ENCODE results near the gene NR2E3. TPM values are rescaled to one million over a fixed set of nuclear protein-coding genes. Genes with fewer than 3 reads are reported as not detected.

The NR2E3 gene
- total and polyA plus RNA-seq, 2 of the 13 experiments (the other 11 are each of a cell fraction or from before 2014, with no cell fraction given), result not detected

DNA sequence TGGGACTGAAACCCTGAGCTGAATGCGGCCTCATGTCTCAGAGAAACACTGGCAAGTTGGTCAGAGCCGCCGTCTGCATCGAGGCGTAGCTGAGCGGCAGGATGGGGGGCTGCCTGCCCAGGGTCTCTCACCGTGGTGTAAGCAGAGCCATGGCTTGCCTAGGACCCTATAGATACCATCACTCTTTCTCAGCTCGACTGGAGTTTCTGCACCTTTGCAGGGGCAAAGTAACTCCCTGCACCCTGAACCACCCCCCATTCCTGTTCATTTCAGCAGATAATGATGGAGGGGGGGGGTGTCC is 28.4 kb upstream of the NR2E3 start:
- no peaks in the 10 kb centered on the region for H3K9me3 ChIP-seq (ENCODE audit: low read length)
- H3K27ac ChIP-seq (ENCODE audit: extremely low read length, insufficient read depth, low read length), result no peak overlapping the region
- H3K36me3 ChIP-seq (replicated peaks in 1 of 2; ENCODE audit: control insufficient read depth in 1 of 2, insufficient read depth in 2 of 2, low read length in 2 of 2), result no peaks in the 10 kb centered on the region
- H4K20me1 ChIP-seq (ENCODE audit: insufficient read depth, low read length), result no peaks in the 10 kb centered on the region
- ChIA-PET CTCF (ENCODE audit: low intra/inter-chr PET ratio, low total read pairs) (no interaction called here), POLR2A (no interaction called here)
- TF ChIP-seq SOX13 (IDR thresholded peaks at IDR 0.05) (no peak), SOX13 (CRISPR knock-in tag; conservative IDR thresholded peaks at IDR 0.05 in 1 of 2, IDR thresholded peaks at IDR 0.05 in 1 of 2) (no peak), BRCA1 (CRISPR knock-in tag; IDR thresholded peaks at IDR 0.05) (no peak)
- no peak overlapping the region for H3K9ac ChIP-seq (ENCODE audit: insufficient read depth, low read depth, low read length)
- DNase-seq (ENCODE audit: low spot score) (no peak), FAIRE-seq (no peak), ATAC-seq (no peak)
- H3K4me1 ChIP-seq (ENCODE audit: insufficient read depth, low read length), result no peaks in the 10 kb centered on the region
- 30% methylated on average over 2 of the region's 8 CpGs for WGBS (ENCODE audit: low lambda C conversion rate)
- no peak overlapping the region for H3K4me2 ChIP-seq (ENCODE audit: low read depth, low read length)
- no peak overlapping the region for H3K4me3 ChIP-seq (replicated peaks in 1 of 3; ENCODE audit: insufficient read depth in 1 of 3, low read depth in 2 of 3, low read length in 3 of 3)
- H3K27me3 ChIP-seq (ENCODE audit: control insufficient read depth in 1 of 2, insufficient read depth in 2 of 2, low read length in 2 of 2), result peaks cover 5 to 23% of the 10 kb centered on the region in 2 experiments; a peak in 3 of 5 replicates
- BruUV-seq (replicated peaks), result no TSS peak
- intact Hi-C loops (cut with micrococcal nuclease; ENCODE audit: unreplicated experiment), result no loop called here
- in situ Hi-C loops (cut with HindIII; ENCODE audit: extremely low pct_ligation_motif_present, low pct_unique_long_range_greater_than_20kb), result no loop called here
- H3K79me2 ChIP-seq (ENCODE audit: insufficient read depth, low read length), result no peaks in the 10 kb centered on the region
- no peak overlapping the region for H2AFZ ChIP-seq (ENCODE audit: low read length)

DNA sequence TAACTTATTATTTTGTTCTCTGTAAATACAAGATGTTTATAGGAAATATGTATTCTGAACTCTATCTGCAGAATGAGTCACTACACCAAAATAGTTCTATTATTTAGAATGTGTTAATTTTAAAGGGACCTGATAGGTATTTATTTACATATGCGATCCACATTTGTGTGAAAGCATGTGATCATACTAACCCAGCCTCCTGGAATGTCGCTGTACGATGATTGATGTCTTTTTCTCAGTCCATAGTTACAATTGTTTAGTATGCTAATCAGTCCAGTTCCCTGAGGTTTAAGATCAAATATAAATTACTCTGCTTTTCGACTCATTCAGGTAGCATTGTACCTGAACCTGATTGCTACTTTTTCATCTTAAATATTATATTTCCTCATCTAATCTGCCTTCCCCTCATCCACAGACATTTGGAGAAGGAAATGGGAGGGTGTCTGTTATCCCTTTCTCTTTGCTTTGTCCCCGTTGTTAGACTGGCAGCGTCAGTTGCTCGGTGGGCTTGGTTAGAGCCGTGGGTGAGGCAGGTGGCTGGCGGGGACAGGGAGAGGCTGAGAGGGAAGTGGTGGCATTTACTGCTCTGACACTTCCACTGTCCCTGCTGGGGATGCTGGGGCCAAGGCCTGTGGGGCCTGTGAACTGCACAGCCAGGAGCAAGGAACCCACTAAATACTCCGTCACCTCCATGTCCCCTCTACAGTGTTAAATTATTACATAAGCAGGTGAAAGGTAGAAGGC is 27.8 kb upstream of the NR2E3 start:
- Histone ChIP-seq H3K9ac (ENCODE audit: insufficient read depth, low read depth, low read length) (no peak overlapping the region), H3K27ac (ENCODE audit: extremely low read length, insufficient read depth, low read length) (no peak overlapping the region), H3K79me2 (ENCODE audit: insufficient read depth, low read length) (no peaks in the 10 kb centered on the region), H3K36me3 (replicated peaks in 1 of 2; ENCODE audit: control insufficient read depth in 1 of 2, insufficient read depth in 2 of 2, low read length in 2 of 2) (no peaks in the 10 kb centered on the region), H3K9me3 (ENCODE audit: low read length) (no peaks in the 10 kb centered on the region), H3K4me3 (replicated peaks in 1 of 3; ENCODE audit: insufficient read depth in 1 of 3, low read depth in 2 of 3, low read length in 3 of 3) (no peak overlapping the region), H2AFZ (ENCODE audit: low read length) (no peak overlapping the region), H3K4me2 (ENCODE audit: low read depth, low read length) (no peak overlapping the region), H4K20me1 (ENCODE audit: insufficient read depth, low read length) (no peaks in the 10 kb centered on the region), H3K4me1 (ENCODE audit: insufficient read depth, low read length) (no peaks in the 10 kb centered on the region), H3K27me3 (ENCODE audit: control insufficient read depth in 1 of 2, insufficient read depth in 2 of 2, low read length in 2 of 2) (peaks cover 5 to 23% of the 10 kb centered on the region in 2 experiments; a peak in 3 of 5 replicates)
- in situ Hi-C loops (cut with HindIII; ENCODE audit: extremely low pct_ligation_motif_present, low pct_unique_long_range_greater_than_20kb), result no loop called here
- intact Hi-C loops (cut with micrococcal nuclease; ENCODE audit: unreplicated experiment), result no loop called here
- ATAC-seq (no peak), DNase-seq (ENCODE audit: low spot score) (no peak), FAIRE-seq (no peak)
- no TSS peak for BruUV-seq (replicated peaks)
- POLR2A ChIA-PET, result no interaction called here
- TF ChIP-seq MTF2 (CRISPR knock-in tag; IDR thresholded peaks at IDR 0.05; ENCODE audit: borderline replicate concordance) (no peak), TBX2 (CRISPR knock-in tag; IDR thresholded peaks at IDR 0.05; ENCODE audit: borderline replicate concordance) (no peak), ATAD3A (CRISPR knock-in tag; IDR thresholded peaks at IDR 0.05) (no peak), SNAI1 (CRISPR knock-in tag; IDR thresholded peaks at IDR 0.05; ENCODE audit: borderline replicate concordance) (no peak), BCL6 (CRISPR knock-in tag; IDR thresholded peaks at IDR 0.05) (no peak)
- TF ChIP-seq, protein P1, sequence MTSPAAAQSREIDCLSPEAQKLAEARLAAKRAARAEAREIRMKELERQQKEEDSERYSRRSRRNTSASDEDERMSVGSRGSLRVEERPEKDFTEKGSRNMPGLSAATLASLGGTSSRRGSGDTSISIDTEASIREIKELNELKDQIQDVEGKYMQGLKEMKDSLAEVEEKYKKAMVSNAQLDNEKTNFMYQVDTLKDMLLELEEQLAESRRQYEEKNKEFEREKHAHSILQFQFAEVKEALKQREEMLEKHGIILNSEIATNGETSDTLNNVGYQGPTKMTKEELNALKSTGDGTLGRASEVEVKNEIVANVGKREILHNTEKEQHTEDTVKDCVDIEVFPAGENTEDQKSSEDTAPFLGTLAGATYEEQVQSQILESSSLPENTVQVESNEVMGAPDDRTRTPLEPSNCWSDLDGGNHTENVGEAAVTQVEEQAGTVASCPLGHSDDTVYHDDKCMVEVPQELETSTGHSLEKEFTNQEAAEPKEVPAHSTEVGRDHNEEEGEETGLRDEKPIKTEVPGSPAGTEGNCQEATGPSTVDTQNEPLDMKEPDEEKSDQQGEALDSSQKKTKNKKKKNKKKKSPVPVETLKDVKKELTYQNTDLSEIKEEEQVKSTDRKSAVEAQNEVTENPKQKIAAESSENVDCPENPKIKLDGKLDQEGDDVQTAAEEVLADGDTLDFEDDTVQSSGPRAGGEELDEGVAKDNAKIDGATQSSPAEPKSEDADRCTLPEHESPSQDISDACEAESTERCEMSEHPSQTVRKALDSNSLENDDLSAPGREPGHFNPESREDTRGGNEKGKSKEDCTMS (CRISPR knock-in tag; conservative IDR thresholded peaks at IDR 0.05), result no peak
- CTCF ChIA-PET (ENCODE audit: low intra/inter-chr PET ratio, low total read pairs), result no interaction called here
- WGBS (ENCODE audit: low lambda C conversion rate), result 36% methylated on average over 10 of the region's 10 CpGs

All from HepG2 (cell line).